ENCODE data around the gene TMEM174.
"Not testable (repeated sequence)": the region's sequence is repeated elsewhere in the genome, so short reads cannot be mapped to it uniquely, and the experiment has no call there.

The TMEM174 gene

GRCh38 chr5:73215891-73216610 is 43.1 kb downstream of the TMEM174 start:
- no peak overlapping the region for H3K4me3 ChIP-seq (ENCODE audit: low read length, poor library complexity, severe bottlenecking)
- H3K4me1 ChIP-seq (ENCODE audit: insufficient read depth, low read length, poor library complexity, severe bottlenecking): no peaks in the 10 kb centered on the region
- no peaks in the 10 kb centered on the region for H3K9me3 ChIP-seq (ENCODE audit: insufficient read depth, low read depth, low read length)
- no peak overlapping the region for H3K4me2 ChIP-seq (ENCODE audit: low read depth, low read length, poor library complexity, severe bottlenecking)
- H3F3A ChIP-seq (ENCODE audit: low read depth): no peaks in the 10 kb centered on the region
- no peaks in the 10 kb centered on the region for H3K36me3 ChIP-seq (ENCODE audit: insufficient read depth, low read length)
- no peak overlapping the region for H2AFZ ChIP-seq (ENCODE audit: low read length)
- H4K20me1 ChIP-seq (ENCODE audit: insufficient read depth, low read length, poor library complexity, severe bottlenecking): no peaks in the 10 kb centered on the region
- H3K9ac ChIP-seq (ENCODE audit: low read depth, low read length, poor library complexity, severe bottlenecking): no peak overlapping the region
- TF ChIP-seq EZH2phosphoT487 (IDR thresholded peaks at IDR 0.05; ENCODE audit: borderline replicate concordance): no peak
- TF ChIP-seq CTCF (conservative IDR thresholded peaks at IDR 0.05; ENCODE audit: low read length): no peak
- no peaks in the 10 kb centered on the region for H3K9me2 ChIP-seq (replicated peaks; ENCODE audit: low read depth, low read length)
- H3K79me2 ChIP-seq (ENCODE audit: insufficient read depth, low read length): no peaks in the 10 kb centered on the region
- no peaks in the 10 kb centered on the region for H3K27me3 ChIP-seq (ENCODE audit: insufficient read depth, low read length, poor library complexity, severe bottlenecking)

GRCh38 chr5:73218552-73219171 is 45.7 kb downstream of the TMEM174 start:
- no peak overlapping the region for H3K4me2 ChIP-seq (ENCODE audit: low read depth, low read length, poor library complexity, severe bottlenecking)
- H3F3A ChIP-seq (ENCODE audit: low read depth): no peaks in the 10 kb centered on the region
- H4K20me1 ChIP-seq (ENCODE audit: insufficient read depth, low read length, poor library complexity, severe bottlenecking): no peaks in the 10 kb centered on the region
- H3K9me3 ChIP-seq (ENCODE audit: insufficient read depth, low read depth, low read length): no peaks in the 10 kb centered on the region
- H3K4me3 ChIP-seq (ENCODE audit: low read length, poor library complexity, severe bottlenecking): no peak overlapping the region
- H3K4me1 ChIP-seq (ENCODE audit: insufficient read depth, low read length, poor library complexity, severe bottlenecking): no peaks in the 10 kb centered on the region
- H2AFZ ChIP-seq (ENCODE audit: low read length): no peak overlapping the region
- H3K9me2 ChIP-seq (replicated peaks; ENCODE audit: low read depth, low read length): no peaks in the 10 kb centered on the region
- no peaks in the 10 kb centered on the region for H3K27me3 ChIP-seq (ENCODE audit: insufficient read depth, low read length, poor library complexity, severe bottlenecking)
- H3K79me2 ChIP-seq (ENCODE audit: insufficient read depth, low read length): no peaks in the 10 kb centered on the region
- no peak overlapping the region for H3K9ac ChIP-seq (ENCODE audit: low read depth, low read length, poor library complexity, severe bottlenecking)
- H3K36me3 ChIP-seq (ENCODE audit: insufficient read depth, low read length): no peaks in the 10 kb centered on the region
- TF ChIP-seq EZH2phosphoT487 (IDR thresholded peaks at IDR 0.05; ENCODE audit: borderline replicate concordance) (no peak), CTCF (conservative IDR thresholded peaks at IDR 0.05; ENCODE audit: low read length) (peak; percentile 34; the same call in 1 of the 2 replicates)

GRCh38 chr5:73219336-73219735 is 46.3 kb downstream of the TMEM174 start:
- H3K9me3 ChIP-seq (ENCODE audit: insufficient read depth, low read depth, low read length); H2AFZ ChIP-seq (ENCODE audit: low read length); H3K36me3 ChIP-seq (ENCODE audit: insufficient read depth, low read length); H3K4me2 ChIP-seq (ENCODE audit: low read depth, low read length, poor library complexity, severe bottlenecking); H3K79me2 ChIP-seq (ENCODE audit: insufficient read depth, low read length); H3K27me3 ChIP-seq (ENCODE audit: insufficient read depth, low read length, poor library complexity, severe bottlenecking); H3K9me2 ChIP-seq (replicated peaks; ENCODE audit: low read depth, low read length); H3K9ac ChIP-seq (ENCODE audit: low read depth, low read length, poor library complexity, severe bottlenecking); H3F3A ChIP-seq (ENCODE audit: low read depth); H3K4me1 ChIP-seq (ENCODE audit: insufficient read depth, low read length, poor library complexity, severe bottlenecking); H4K20me1 ChIP-seq (ENCODE audit: insufficient read depth, low read length, poor library complexity, severe bottlenecking); H3K4me3 ChIP-seq (ENCODE audit: low read length, poor library complexity, severe bottlenecking): not testable (repeated sequence)

- Histone ChIP-seq H3K4me3 (ENCODE audit: low read length, poor library complexity, severe bottlenecking) (no peak overlapping the region), H3K4me2 (ENCODE audit: low read depth, low read length, poor library complexity, severe bottlenecking) (no peak overlapping the region), H3K9ac (ENCODE audit: low read depth, low read length, poor library complexity, severe bottlenecking) (no peak overlapping the region), H3K4me1 (ENCODE audit: insufficient read depth, low read length, poor library complexity, severe bottlenecking) (no peaks in the 10 kb centered on the region), H4K20me1 (ENCODE audit: insufficient read depth, low read length, poor library complexity, severe bottlenecking) (no peaks in the 10 kb centered on the region), H3K79me2 (ENCODE audit: insufficient read depth, low read length) (no peaks in the 10 kb centered on the region), H3F3A (ENCODE audit: low read depth) (no peaks in the 10 kb centered on the region), H3K36me3 (ENCODE audit: insufficient read depth, low read length) (no peaks in the 10 kb centered on the region), H3K9me3 (ENCODE audit: insufficient read depth, low read depth, low read length) (no peaks in the 10 kb centered on the region), H3K9me2 (replicated peaks; ENCODE audit: low read depth, low read length) (no peaks in the 10 kb centered on the region), H3K27me3 (ENCODE audit: insufficient read depth, low read length, poor library complexity, severe bottlenecking) (no peaks in the 10 kb centered on the region), H2AFZ (ENCODE audit: low read length) (no peak overlapping the region)
- no peak for TF ChIP-seq CTCF (conservative IDR thresholded peaks at IDR 0.05; ENCODE audit: low read length)
- TF ChIP-seq EZH2phosphoT487 (IDR thresholded peaks at IDR 0.05; ENCODE audit: borderline replicate concordance): no peak
Observed at GRCh38 chr5:73221161-73221560, 48.2 kb downstream of the TMEM174 start.
